Effector CD4-positive, alpha-beta T cell (primary cell): ENCODE data around the gene ELK3.
"Not testable (repeated sequence)": the region's sequence is repeated elsewhere in the genome, so short reads cannot be mapped to it uniquely, and the experiment has no call there.

Experiments used
- DNase-seq: peaks from one replicate; pipeline ENCODE4 v3.0.0-alpha.2; 2020

Gene ELK3

DNA sequence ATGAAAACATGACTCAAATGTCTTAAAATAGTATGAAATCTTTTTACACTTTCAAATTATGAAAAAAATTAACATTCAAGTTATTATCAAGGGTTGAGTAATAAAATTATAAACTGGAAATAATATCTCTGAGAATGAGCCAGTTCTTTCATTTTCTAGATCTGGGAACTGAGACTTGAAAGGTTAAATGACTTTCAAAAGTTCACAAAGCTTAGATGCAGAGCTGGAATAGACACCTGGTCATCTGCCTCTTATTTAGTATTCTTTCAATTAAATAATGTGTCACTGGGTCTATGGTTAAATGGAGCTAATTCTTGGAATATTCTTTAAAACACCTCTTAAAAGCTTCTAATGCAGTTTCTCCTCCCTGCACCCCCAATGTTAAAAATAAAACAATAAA is 119.4 kb downstream of the ELK3 start:
- no peak for DNase-seq

DNA sequence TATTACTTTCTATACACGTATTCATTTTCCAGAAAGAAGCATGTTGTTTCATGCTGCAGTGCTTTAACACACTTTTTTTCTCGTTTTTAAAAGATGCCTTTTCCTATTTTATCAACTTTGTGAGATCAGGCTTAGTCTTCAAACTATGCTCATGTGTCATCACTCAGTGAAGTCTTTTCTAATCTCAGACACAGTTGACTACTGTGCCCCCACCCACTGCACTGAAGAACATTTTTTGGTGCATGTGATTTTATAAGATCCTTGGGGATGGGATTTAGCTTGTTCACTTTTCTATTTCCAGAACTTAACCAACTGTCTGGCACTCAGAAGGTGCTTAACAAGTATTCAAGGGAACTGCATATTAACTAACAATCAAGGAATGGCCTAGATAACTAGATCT is 120.5 kb downstream of the ELK3 start:
- no peak for DNase-seq

DNA sequence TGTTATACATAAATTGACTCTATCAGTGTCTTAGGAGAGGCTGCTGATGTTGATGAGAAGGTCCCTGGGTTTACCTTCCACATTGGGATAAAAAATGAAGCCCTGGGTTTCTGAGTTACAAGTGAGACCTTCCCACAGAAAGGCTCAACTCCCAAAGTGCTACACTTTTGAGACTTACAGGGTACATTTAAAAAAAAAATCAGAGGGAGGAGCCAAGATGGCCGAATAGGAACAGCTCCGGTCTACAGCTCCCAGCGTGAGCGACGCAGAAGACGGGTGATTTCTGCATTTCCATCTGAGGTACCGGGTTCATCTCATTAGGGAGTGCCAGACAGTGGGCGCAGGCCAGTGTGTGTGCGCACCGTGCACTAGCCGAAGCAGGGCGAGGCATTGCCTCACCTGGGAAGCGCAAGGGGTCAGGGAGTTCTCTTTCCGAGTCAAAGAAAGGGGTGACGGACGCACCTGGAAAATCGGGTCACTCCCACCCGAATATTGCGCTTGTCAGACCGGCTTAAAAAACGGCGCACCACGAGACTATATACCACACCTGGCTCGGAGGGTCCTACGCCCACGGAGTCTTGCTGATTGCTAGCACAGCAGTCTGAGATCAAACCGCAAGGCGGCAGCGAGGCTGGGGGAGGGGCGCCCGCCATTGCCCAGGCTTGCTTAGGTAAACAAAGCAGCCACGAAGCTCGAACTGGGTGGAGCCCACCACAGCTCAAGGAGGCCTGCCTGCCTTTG is 121.7 kb downstream of the ELK3 start:
- peak; percentile 23 for DNase-seq

DNA sequence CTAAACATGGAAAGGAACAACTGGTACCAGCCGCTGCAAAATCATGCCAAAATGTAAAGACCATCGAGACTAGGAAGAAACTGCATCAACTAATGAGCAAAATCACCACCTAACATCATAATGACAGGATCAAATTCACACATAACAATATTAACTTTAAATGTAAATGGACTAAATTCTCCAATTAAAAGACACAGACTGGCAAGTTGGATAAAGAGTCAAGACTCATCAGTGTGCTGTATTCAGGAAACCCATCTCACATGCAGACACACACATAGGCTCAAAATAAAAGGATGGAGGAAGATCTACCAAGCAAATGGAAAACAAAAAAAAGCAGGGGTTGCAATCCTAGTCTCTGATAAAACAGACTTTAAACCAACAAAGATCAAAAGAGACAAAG is 123.6 kb downstream of the ELK3 start:
- DNase-seq, result not testable (repeated sequence)
